NCI-H2171 (cell line): Measurements from ENCODE around the gene ERICH6B.

Experiments
- DNase-seq: peaks from one replicate; lab custom pipeline; 2025; lab: John Stamatoyannopoulos, UW

ERICH6B gene

GRCh38 chr13:45601680-45602079 lies 13.9 kb downstream of the ERICH6B start:
- DNase-seq = no peak

GRCh38 chr13:45598597-45598996 lies 16.9 kb downstream of the ERICH6B start:
- DNase-seq = no peak

GRCh38 chr13:45596800-45597475 lies 18.6 kb downstream of the ERICH6B start:
- DNase-seq = no peak

GRCh38 chr13:45595965-45596364 lies 19.6 kb downstream of the ERICH6B start:
- no peak for DNase-seq

GRCh38 chr13:45594764-45595163 lies 20.8 kb downstream of the ERICH6B start:
- no peak for DNase-seq

- DNase-seq = no peak
These were observed 21.3 kb downstream of the ERICH6B start for GRCh38 chr13:45594227-45594626.

GRCh38 chr13:45592758-45593157 lies 22.8 kb downstream of the ERICH6B start:
- DNase-seq = no peak

GRCh38 chr13:45590066-45590465 lies 25.5 kb downstream of the ERICH6B start:
- DNase-seq = no peak

GRCh38 chr13:45587897-45588296 lies 27.6 kb downstream of the ERICH6B start:
- DNase-seq = no peak

- no peak for DNase-seq
These were observed 30.7 kb downstream of the ERICH6B start for GRCh38 chr13:45584816-45585215.

GRCh38 chr13:45582408-45583076 lies 33.0 kb downstream of the ERICH6B start:
- no peak for DNase-seq

- no peak for DNase-seq
These were observed 39.1 kb downstream of the ERICH6B start for GRCh38 chr13:45576466-45576865.

- no peak for DNase-seq
These were observed 39.7 kb downstream of the ERICH6B start for GRCh38 chr13:45575830-45576180.

- DNase-seq = no peak
These were observed 40.3 kb downstream of the ERICH6B start for GRCh38 chr13:45575146-45575829.

- DNase-seq = no peak
These were observed 50.2 kb downstream of the ERICH6B start for GRCh38 chr13:45565331-45565730.

- no peak for DNase-seq
These were observed 51.3 kb downstream of the ERICH6B start for GRCh38 chr13:45564133-45564776.

- DNase-seq = no peak
These were observed 60.9 kb downstream of the ERICH6B start for GRCh38 chr13:45554604-45555109.

GRCh38 chr13:45548281-45548680 lies 67.3 kb downstream of the ERICH6B start:
- no peak for DNase-seq

- no peak for DNase-seq
These were observed 69.2 kb downstream of the ERICH6B start for GRCh38 chr13:45546410-45546765.

GRCh38 chr13:45545686-45546409 lies 69.7 kb downstream of the ERICH6B start:
- no peak for DNase-seq

GRCh38 chr13:45544520-45544919 lies 71.0 kb downstream of the ERICH6B start:
- DNase-seq = no peak

- no peak for DNase-seq
These were observed 72.7 kb downstream of the ERICH6B start for GRCh38 chr13:45542878-45543277.
